ENCODE measurements around the gene SALL1. TPM values are rescaled to one million over a fixed set of nuclear protein-coding genes. Genes with fewer than 3 reads are reported as not detected.

Gene SALL1
- total and polyA plus RNA-seq, 2 of the 13 experiments (the other 11 are each of a cell fraction or from before 2014, with no cell fraction given), result 6.6 to 12.3 TPM

- BruUV-seq (replicated peaks), result no TSS peak
- intact Hi-C loops (cut with micrococcal nuclease; ENCODE audit: unreplicated experiment), result loop anchor here (2.0 to 5.0 kb wide), 2 partner anchors 31 to 289 kb away; no protein-coding TSS in a partner anchor
- Histone ChIP-seq H3K79me2 (ENCODE audit: insufficient read depth, low read length) (peaks cover 40% of the 10 kb centered on the region), H3K4me2 (ENCODE audit: low read depth, low read length) (peak overlapping the region; percentile 90), H3K9ac (ENCODE audit: insufficient read depth, low read depth, low read length) (peak overlapping the region; percentile 48), H3K27ac (ENCODE audit: extremely low read length, insufficient read depth, low read length) (peak overlapping the region; percentile 86), H3K4me1 (ENCODE audit: insufficient read depth, low read length) (peaks cover 53% of the 10 kb centered on the region), H3K9me3 (ENCODE audit: low read length) (no peaks in the 10 kb centered on the region), H3K36me3 (replicated peaks in 1 of 2; ENCODE audit: control insufficient read depth in 1 of 2, insufficient read depth in 2 of 2, low read length in 2 of 2) (no peaks in the 10 kb centered on the region), H3K27me3 (ENCODE audit: control insufficient read depth in 1 of 2, insufficient read depth in 2 of 2, low read length in 2 of 2) (peaks cover 4 to 28% of the 10 kb centered on the region in 2 experiments), H4K20me1 (ENCODE audit: insufficient read depth, low read length) (no peaks in the 10 kb centered on the region), H2AFZ (ENCODE audit: low read length) (no peak overlapping the region), H3K4me3 (replicated peaks in 1 of 3; ENCODE audit: insufficient read depth in 1 of 3, low read depth in 2 of 3, low read length in 3 of 3) (peak overlapping the region; percentile 90 to 97 (median 94); a peak in 5 of 6 replicates)
- in situ Hi-C loops (cut with HindIII; ENCODE audit: extremely low pct_ligation_motif_present, low pct_unique_long_range_greater_than_20kb), result loop anchor here (5.0 kb wide), 1 partner anchor 611 kb away; no protein-coding TSS in a partner anchor
- ChIA-PET CTCF (ENCODE audit: low intra/inter-chr PET ratio, low total read pairs) (no interaction called here), POLR2A (interaction anchor here (1.1 to 1.4 kb wide), 3 partner anchors 30 to 85 kb away, joined by 3 to 14 read pairs (median 4); no protein-coding TSS in a partner anchor)
- under 1% methylated on average over 20 of the region's 61 CpGs for WGBS (ENCODE audit: low lambda C conversion rate)
- DNase-seq (ENCODE audit: low spot score), result peak; percentile 86
- ATAC-seq, result peak; percentile 77
- FAIRE-seq, result no peak
- peak; percentile 4; the same call in 1 of the 2 replicates for TF ChIP-seq POLR2AphosphoS5 (IDR thresholded peaks at IDR 0.05; ENCODE audit: low read depth, low read length)
- TF ChIP-seq ZNF850 (CRISPR knock-in tag; conservative IDR thresholded peaks at IDR 0.05), result no peak
- no peak for TF ChIP-seq TSC22D2 (CRISPR knock-in tag; IDR thresholded peaks at IDR 0.05; ENCODE audit: borderline replicate concordance)
- TF ChIP-seq ZNF446 (CRISPR knock-in tag; IDR thresholded peaks at IDR 0.05), result 0 out of 2 replicates have a peak, but pooled peaks have one; percentile 13
- TF ChIP-seq ZNF574 (CRISPR knock-in tag; IDR thresholded peaks at IDR 0.05), result peak; percentile 16; the same call in 1 of the 2 replicates
- TF ChIP-seq ZNF550 (CRISPR knock-in tag; IDR thresholded peaks at IDR 0.05; ENCODE audit: borderline replicate concordance), result no peak
- TF ChIP-seq PBX2 (CRISPR knock-in tag; IDR thresholded peaks at IDR 0.05), result peak; percentile 65
- peak; percentile 30; the same call in 1 of the 2 replicates for TF ChIP-seq ZFY (CRISPR knock-in tag; IDR thresholded peaks at IDR 0.05)
- TF ChIP-seq ZMAT5 (CRISPR knock-in tag; IDR thresholded peaks at IDR 0.05; ENCODE audit: borderline replicate concordance, low read depth), result no peak
- TF ChIP-seq BHLHE40 (IDR thresholded peaks at IDR 0.05; ENCODE audit: low read length), result no peak
- TF ChIP-seq YY1 (IDR thresholded peaks at IDR 0.05; ENCODE audit: insufficient read depth, insufficient replicate concordance, low read depth, low read length), result peak; percentile 8
- TF ChIP-seq PRDM10 (CRISPR knock-in tag; IDR thresholded peaks at IDR 0.05; ENCODE audit: low read depth), result peak; percentile 39; the same call in 1 of the 2 replicates
- no peak for TF ChIP-seq ZNF329 (CRISPR knock-in tag; IDR thresholded peaks at IDR 0.05; ENCODE audit: low read depth)
- no peak for TF ChIP-seq ATAD3A (CRISPR knock-in tag; IDR thresholded peaks at IDR 0.05)
- no peak for TF ChIP-seq SKI (IDR thresholded peaks at IDR 0.05; ENCODE audit: partially characterized antibody)
- TF ChIP-seq ISL2 (CRISPR knock-in tag; IDR thresholded peaks at IDR 0.05), result 0 out of 2 replicates have a peak, but pooled peaks have one; percentile 7
Observed at GRCh38 chr16:51151435-51151960, 428 bp upstream of the SALL1 start.

All from HepG2 (cell line).